H1 (cell line): ENCODE data around the gene COX5A. TPM values are rescaled to one million over a fixed set of nuclear protein-coding genes. Genes with fewer than 3 reads are reported as not detected.
A peak's percentile ranks its signal among the peaks of the same experiment; 100 is the strongest.

Experiments used
- BACH1 ChIP-seq: IDR thresholded peaks from 2 replicates; pipeline ENCODE4 v1.6.1; 2012; ENCODE audit warnings: low read length, improper control_type of control experiment
- BCL11A ChIP-seq, 2 experiments: IDR thresholded peaks; one replicate each; pipeline ENCODE4 v1.6.1; 2011; ENCODE audit warnings: low read depth in 2 of 2, low read length in 2 of 2, mild to moderate bottlenecking in 2 of 2
- CBX5 ChIP-seq: fragments of 300-800, 300-1000 bp; sonication (generic); IDR thresholded peaks from 2 replicates; pipeline ENCODE4 v1.7.1; 2016; ENCODE audit warnings: antibody characterized with exemption, low read length, low read depth
- CHD1 ChIP-seq: IDR thresholded peaks from 2 replicates; pipeline ENCODE4 v1.6.1; 2012; ENCODE audit warnings: low read depth, low read length, improper control_type of control experiment
- EP300 ChIP-seq, 2 experiments: IDR thresholded peaks; 1 replicate in 1 of 2; 2 replicates in 1 of 2; pipeline ENCODE4 v1.6.1; 2011 to 2012; ENCODE audit warnings: low read depth in 2 of 2, low read length in 2 of 2, mild to moderate bottlenecking in 2 of 2, borderline replicate concordance in 1 of 2, inconsistent platforms in 1 of 2, moderate library complexity in 1 of 2
- FOSL1 ChIP-seq: IDR thresholded peaks from 2 replicates; pipeline ENCODE4 v1.6.1; 2011; ENCODE audit warnings: mild to moderate bottlenecking, low read depth, low read length, moderate library complexity; ENCODE audit not compliant: insufficient read depth
- GABPA ChIP-seq: IDR thresholded peaks from 2 replicates; pipeline ENCODE4 v1.6.1; 2011; ENCODE audit warnings: mild to moderate bottlenecking, low read length, moderate library complexity, borderline replicate concordance; ENCODE audit not compliant: insufficient read depth
- HDAC2 ChIP-seq, 2 experiments: fragments of 300-600 bp in 1 of 2; sonication (generic) in 1 of 2; IDR thresholded peaks; 2 replicates each; pipeline ENCODE4 v1.6.1; 2011 to 2012; ENCODE audit warnings: low read depth in 2 of 2, low read length in 2 of 2, mild to moderate bottlenecking in 2 of 2, moderate library complexity in 2 of 2, borderline replicate concordance in 1 of 2, inconsistent platforms in 1 of 2
- KDM5A ChIP-seq: fragments of 200-600 bp; IDR thresholded peaks from 2 replicates; pipeline ENCODE4 v1.7.1; 2012; ENCODE audit warnings: mild to moderate bottlenecking, low read length, inconsistent platforms, mixed read lengths
- NRF1 ChIP-seq: IDR thresholded peaks from 2 replicates; pipeline ENCODE4 v1.6.1; 2011; ENCODE audit warnings: mild to moderate bottlenecking, low read depth, low read length, improper control_type of control experiment
- POLR2A ChIP-seq, 2 experiments: IDR thresholded peaks; 1 replicate in 1 of 2; 2 replicates in 1 of 2; pipeline ENCODE4 v1.6.1; 2011; ENCODE audit warnings: low read depth in 2 of 2, low read length in 2 of 2, mild to moderate bottlenecking in 2 of 2; ENCODE audit errors: control extremely low read depth in 1 of 2
- POU5F1 ChIP-seq: IDR thresholded peaks from 2 replicates; pipeline ENCODE4 v1.6.1; 2011; ENCODE audit warnings: low read depth, mild to moderate bottlenecking, low read length, moderate library complexity
- RBBP5 ChIP-seq: IDR thresholded peaks from 2 replicates; pipeline ENCODE4 v1.7.1; 2012; ENCODE audit warnings: low read depth, mild to moderate bottlenecking, inconsistent platforms, low read length, moderate library complexity, borderline replicate concordance
- RFX5 ChIP-seq: IDR thresholded peaks from 2 replicates; pipeline ENCODE4 v1.6.1; 2011; ENCODE audit warnings: low read depth, low read length, improper control_type of control experiment, borderline replicate concordance
- RXRA ChIP-seq: IDR thresholded peaks from 2 replicates; pipeline ENCODE4 v1.6.1; 2011; ENCODE audit warnings: low read depth, mild to moderate bottlenecking, low read length, moderate library complexity; ENCODE audit not compliant: insufficient read depth
- SIX5 ChIP-seq: IDR thresholded peaks from 2 replicates; pipeline ENCODE4 v1.6.1; 2011; ENCODE audit warnings: mild to moderate bottlenecking, low read depth, low read length
- SP4 ChIP-seq: IDR thresholded peaks from 2 replicates; pipeline ENCODE4 v1.6.1; 2012; ENCODE audit warnings: low read length, inconsistent platforms
- SRF ChIP-seq: IDR thresholded peaks from 2 replicates; pipeline ENCODE4 v1.6.1; 2011; ENCODE audit warnings: mild to moderate bottlenecking, low read depth, low read length, moderate library complexity
- TAF7 ChIP-seq: optimal IDR thresholded peaks from 2 replicates; pipeline ENCODE3; 2011; ENCODE audit warnings: low read depth, mild to moderate bottlenecking, inconsistent platforms, low read length, moderate library complexity, borderline replicate concordance
- polyA plus RNA-seq, 7 experiments: library from polyadenylated mRNA; depleted of rRNA in 3 of 7; stranded (reverse) in 5 of 7; unstranded in 2 of 7; fragments of >200 nt in 5 of 7; fragments of 200-250 nt in 2 of 7; gene quantifications; 1 replicate in 5 of 7; 2 replicates in 1 of 7; 4 replicates in 1 of 7; pipeline versions ENCODE4 v1.2.1 to v1.2.3, GENCODE V29; 2011 to 2013; ENCODE audit warnings: missing spikeins in 2 of 7, mixed read lengths in 2 of 7
- total RNA-seq: library from RNA; stranded (reverse); fragmentation: NEBNext Ultra II Directional; extraction: Animal tissue kit (Norgen Biotek cat#: 25700); gene quantifications from 2 replicates; pipeline ENCODE4 v1.2.1, GENCODE V29; 2021
- TF ChIP-seq, protein P1 (sequence below): IDR thresholded peaks from 2 replicates; pipeline ENCODE4 v1.6.1; 2011; ENCODE audit warnings: low read length, improper control_type of control experiment
- TF ChIP-seq, protein P2 (sequence below): IDR thresholded peaks from 2 replicates; pipeline ENCODE4 v1.6.1; 2012; ENCODE audit warnings: inconsistent platforms

The COX5A gene
- total and polyA plus RNA-seq, 2 of the 8 experiments (the other 6 are each of a cell fraction or from before 2014, with no cell fraction given), result 270 to 367 TPM

- TF ChIP-seq HDAC2 (IDR thresholded peaks at IDR 0.05; ENCODE audit: borderline replicate concordance in 1 of 2, low read depth in 2 of 2, low read length in 2 of 2), result peak in 1 of 2 experiments; percentile 93; a peak in 1 of 4 replicates
- peak; percentile 54 for TF ChIP-seq TAF7
- TF ChIP-seq KDM5A, result no peak; the same call in 1 of the 2 replicates
- peak; percentile 63; the same call in 1 of the 2 replicates for TF ChIP-seq SP4
- no peak for TF ChIP-seq RFX5
- TF ChIP-seq RXRA, result no peak
- TF ChIP-seq RBBP5, result peak; percentile 61; the same call in 1 of the 2 replicates
- TF ChIP-seq BCL11A (IDR thresholded peaks at IDR 0.05; ENCODE audit: low read depth in 2 of 2, low read length in 2 of 2), result no peak
- no peak for TF ChIP-seq CHD1
- TF ChIP-seq POLR2A (IDR thresholded peaks at IDR 0.05; ENCODE audit: control extremely low read depth in 1 of 2, low read depth in 2 of 2, low read length in 2 of 2), result peak; percentile 92 to 97
- TF ChIP-seq FOSL1, result no peak
- TF ChIP-seq, protein P1, sequence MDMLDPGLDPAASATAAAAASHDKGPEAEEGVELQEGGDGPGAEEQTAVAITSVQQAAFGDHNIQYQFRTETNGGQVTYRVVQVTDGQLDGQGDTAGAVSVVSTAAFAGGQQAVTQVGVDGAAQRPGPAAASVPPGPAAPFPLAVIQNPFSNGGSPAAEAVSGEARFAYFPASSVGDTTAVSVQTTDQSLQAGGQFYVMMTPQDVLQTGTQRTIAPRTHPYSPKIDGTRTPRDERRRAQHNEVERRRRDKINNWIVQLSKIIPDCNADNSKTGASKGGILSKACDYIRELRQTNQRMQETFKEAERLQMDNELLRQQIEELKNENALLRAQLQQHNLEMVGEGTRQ, result no peak
- no peak for TF ChIP-seq CBX5
- TF ChIP-seq, protein P2, sequence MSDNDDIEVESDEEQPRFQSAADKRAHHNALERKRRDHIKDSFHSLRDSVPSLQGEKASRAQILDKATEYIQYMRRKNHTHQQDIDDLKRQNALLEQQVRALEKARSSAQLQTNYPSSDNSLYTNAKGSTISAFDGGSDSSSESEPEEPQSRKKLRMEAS, result peak; percentile 75
- peak; percentile 87 for TF ChIP-seq SIX5
- TF ChIP-seq POU5F1, result no peak
- TF ChIP-seq BACH1, result no peak
- TF ChIP-seq NRF1, result no peak
- TF ChIP-seq GABPA, result no peak
- peak in 1 of 2 experiments; percentile 17; a peak in 1 of 3 replicates for TF ChIP-seq EP300 (IDR thresholded peaks at IDR 0.05; ENCODE audit: borderline replicate concordance in 1 of 2, low read depth in 2 of 2, low read length in 2 of 2)
- no peak for TF ChIP-seq SRF
These were observed 47.8 kb downstream of the COX5A start, which contains the start of gene MPI (continued) for GRCh38 chr15:74889883-74890664.
